HEK293T (cell line): Measurements from ENCODE around the gene TPRX1.
"Not testable (repeated sequence)": the region's sequence is repeated elsewhere in the genome, so short reads cannot be mapped to it uniquely, and the experiment has no call there.

Source experiments
- ARNT ChIP-seq: fragments of 450-650 bp; IDR thresholded peaks from 2 replicates; pipeline ENCODE4 v1.6.1; 2017; ENCODE audit warnings: mild to moderate bottlenecking
- BHLHE40 ChIP-seq: fragments of 450-650 bp; IDR thresholded peaks from 2 replicates; pipeline ENCODE4 v1.6.1; 2016; ENCODE audit warnings: mild to moderate bottlenecking, moderate library complexity, borderline replicate concordance
- CTBP1 ChIP-seq: fragments of 450-650 bp; IDR thresholded peaks from 2 replicates; pipeline ENCODE4 v1.6.1; 2016; ENCODE audit warnings: borderline replicate concordance
- ELF4 ChIP-seq: fragments of 450-650 bp; IDR thresholded peaks from 2 replicates; pipeline ENCODE4 v1.6.1; 2017; ENCODE audit warnings: antibody characterized with exemption
- FOXA1 ChIP-seq: fragments of 450-650 bp; IDR thresholded peaks from 2 replicates; pipeline ENCODE4 v1.6.1; 2016; ENCODE audit warnings: mild to moderate bottlenecking
- FOXK2 ChIP-seq: fragments of 450-650 bp; IDR thresholded peaks from 2 replicates; pipeline ENCODE4 v1.6.1; 2016; ENCODE audit warnings: mild to moderate bottlenecking
- FOXM1 ChIP-seq: fragments of 450-650 bp; IDR thresholded peaks from 2 replicates; pipeline ENCODE4 v1.6.1; 2017; ENCODE audit warnings: mild to moderate bottlenecking, borderline replicate concordance
- HDGF ChIP-seq: fragments of 450-650 bp; IDR thresholded peaks from 2 replicates; pipeline ENCODE4 v1.6.1; 2017; ENCODE audit warnings: antibody characterized with exemption, borderline replicate concordance
- LEF1 ChIP-seq: fragments of 450-650 bp; IDR thresholded peaks from 2 replicates; pipeline ENCODE4 v1.6.1; 2017; ENCODE audit warnings: mild to moderate bottlenecking, borderline replicate concordance
- PKNOX1 ChIP-seq: fragments of 450-650 bp; IDR thresholded peaks from 2 replicates; pipeline ENCODE4 v1.6.1; 2016
- SP1 ChIP-seq: fragments of 450-650 bp; IDR thresholded peaks from 2 replicates; pipeline ENCODE4 v1.6.1; 2017
- SUZ12 ChIP-seq: fragments of 450-650 bp; IDR thresholded peaks from 2 replicates; pipeline ENCODE4 v1.6.1; 2016; ENCODE audit warnings: mild to moderate bottlenecking
- TARDBP ChIP-seq: fragments of 450-650 bp; IDR thresholded peaks from 2 replicates; pipeline ENCODE4 v1.6.1; 2016

DNA sequence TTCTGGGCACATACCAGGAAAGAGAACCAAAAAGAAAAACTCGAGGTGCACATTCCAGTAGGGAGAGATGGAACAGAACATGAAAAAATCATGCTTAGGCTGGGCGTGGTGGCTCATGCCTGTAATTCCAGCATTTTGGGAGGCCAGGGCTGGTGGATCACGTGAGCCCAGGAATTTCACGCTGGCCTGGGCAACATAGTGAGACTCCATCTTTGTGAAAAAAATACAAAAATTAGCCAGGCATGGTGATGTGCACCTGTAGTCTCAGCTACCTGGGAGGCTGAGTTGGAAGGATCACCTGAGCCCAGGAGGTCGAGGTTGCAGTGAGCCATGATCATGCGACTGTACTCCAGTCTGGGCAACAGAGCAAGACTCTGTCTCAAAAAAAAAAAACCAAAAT is 33.1 kb downstream of the TPRX1 start:
- TF ChIP-seq FOXA1, HDGF, ELF4, PKNOX1, LEF1, CTBP1, ARNT, SP1, SUZ12, FOXM1, TARDBP, BHLHE40, FOXK2: not testable (repeated sequence)
